Neuronal stem cell (in vitro differentiated cells): Measurements from ENCODE around the gene PRAMEF7. TPM values are rescaled to one million over a fixed set of nuclear protein-coding genes. Genes with fewer than 3 reads are reported as not detected.
"Not testable (repeated sequence)": the region's sequence is repeated elsewhere in the genome, so short reads cannot be mapped to it uniquely, and the experiment has no call there.

ENCODE experiments used
- DNase-seq: peaks from one replicate; pipeline ENCODE4 v3.0.0-alpha.2; 2013; ENCODE audit warnings: low spot score
- H2AFZ ChIP-seq: one replicate; pipeline ENCODE4 v1.6.1; 2013; ENCODE audit warnings: mild to moderate bottlenecking, low read length, inconsistent platforms
- H2AK5ac ChIP-seq: 2 replicates; pipeline ENCODE4 v1.6.1; 2013; ENCODE audit warnings: low read depth, mild to moderate bottlenecking, inconsistent platforms, low read length, moderate library complexity, mixed read lengths
- H2BK120ac ChIP-seq: 2 replicates; pipeline ENCODE4 v1.6.1; 2013; ENCODE audit warnings: low read depth, mild to moderate bottlenecking, inconsistent platforms, low read length, moderate library complexity, mixed read lengths
- H2BK12ac ChIP-seq: one replicate; pipeline ENCODE4 v1.6.1; 2013; ENCODE audit warnings: low read length, inconsistent platforms
- H2BK15ac ChIP-seq: 2 replicates; pipeline ENCODE4 v1.6.1; 2013; ENCODE audit warnings: mild to moderate bottlenecking, low read length, inconsistent platforms, mixed read lengths
- H2BK5ac ChIP-seq: one replicate; pipeline ENCODE4 v1.6.1; 2013; ENCODE audit warnings: inconsistent platforms, mild to moderate bottlenecking, low read length, moderate library complexity
- H3K14ac ChIP-seq: one replicate; pipeline ENCODE4 v1.6.1; 2013; ENCODE audit warnings: low read length, inconsistent platforms
- H3K18ac ChIP-seq: 2 replicates; pipeline ENCODE4 v1.6.1; 2013; ENCODE audit warnings: low read length, inconsistent platforms
- H3K23ac ChIP-seq: 2 replicates; pipeline ENCODE4 v1.6.1; 2013; ENCODE audit warnings: low read depth, mild to moderate bottlenecking, mixed read lengths, low read length, inconsistent platforms; ENCODE audit not compliant: poor library complexity
- H3K27ac ChIP-seq: replicated peaks from 3 replicates; pipeline ENCODE4 v1.5.1; 2013; ENCODE audit warnings: low read length, inconsistent platforms
- H3K27me3 ChIP-seq, 3 experiments: 2 replicates each; pipeline ENCODE4 v1.6.1; 2013; ENCODE audit warnings: low read length in 3 of 3, mild to moderate bottlenecking in 2 of 3, inconsistent platforms in 1 of 3, low read depth in 1 of 3, mixed read lengths in 1 of 3, moderate library complexity in 1 of 3; ENCODE audit not compliant: control insufficient read depth in 3 of 3, insufficient read depth in 3 of 3
- H3K36me3 ChIP-seq, 2 donors: replicated peaks in 1 of 2; 2 replicates each; pipeline ENCODE4 v1.6.1; 2013; ENCODE audit warnings: low read length in 2 of 2; ENCODE audit not compliant: control insufficient read depth in 2 of 2, insufficient read depth in 2 of 2
- H3K4ac ChIP-seq: 2 replicates; pipeline ENCODE4 v1.6.1; 2013; ENCODE audit warnings: inconsistent platforms, mild to moderate bottlenecking, low read length, moderate library complexity
- H3K4me1 ChIP-seq, 2 donors: 1 replicate in 1 of 2; 2 replicates in 1 of 2; pipeline ENCODE4 v1.6.1; 2013; ENCODE audit warnings: low read length in 2 of 2, low read depth in 1 of 2; ENCODE audit not compliant: control insufficient read depth in 2 of 2, insufficient read depth in 1 of 2
- H3K4me2 ChIP-seq: one replicate; pipeline ENCODE4 v1.6.1; 2013; ENCODE audit warnings: mild to moderate bottlenecking, low read length, inconsistent platforms; ENCODE audit not compliant: insufficient read depth, poor library complexity, severe bottlenecking
- H3K4me3 ChIP-seq, 2 donors: 2 replicates each; pipeline ENCODE4 v1.5.1; 2013; ENCODE audit warnings: low read length in 2 of 2, mild to moderate bottlenecking in 2 of 2, inconsistent platforms in 1 of 2, moderate library complexity in 1 of 2
- H3K79me1 ChIP-seq: one replicate; pipeline ENCODE4 v1.6.1; 2013; ENCODE audit warnings: low read depth, mild to moderate bottlenecking, inconsistent platforms, low read length, moderate library complexity
- H3K9ac ChIP-seq: one replicate; pipeline ENCODE4 v1.6.1; 2013; ENCODE audit warnings: mild to moderate bottlenecking, low read depth, low read length, inconsistent platforms; ENCODE audit not compliant: poor library complexity
- H3K9me3 ChIP-seq, 2 donors: replicated peaks in 1 of 2; 2 replicates each; pipeline versions ENCODE3 to v1.6.1; 2013; ENCODE audit warnings: low read length in 2 of 2, mild to moderate bottlenecking in 2 of 2, inconsistent platforms in 1 of 2, low read depth in 1 of 2, mixed read lengths in 1 of 2, moderate library complexity in 1 of 2; ENCODE audit not compliant: control insufficient read depth in 2 of 2, insufficient read depth in 1 of 2
- H4K8ac ChIP-seq: one replicate; pipeline ENCODE4 v1.6.1; 2013; ENCODE audit warnings: low read depth, mild to moderate bottlenecking, inconsistent platforms, low read length, moderate library complexity
- H4K91ac ChIP-seq: one replicate; pipeline ENCODE4 v1.6.1; 2013; ENCODE audit warnings: low read length, low read depth, mild to moderate bottlenecking, inconsistent platforms; ENCODE audit not compliant: poor library complexity
- WGBS, 2 donors: extraction: QIAGEN DNeasy Blood & Tissue Kit; methylation state at CpG; one replicate each; pipeline ENCODE4 v1.1.7; 2013; ENCODE audit warnings: missing lambda C conversion rate in 2 of 2, mixed read lengths in 1 of 2; ENCODE audit not compliant: insufficient read length in 2 of 2, insufficient replicate concordance in 1 of 2; ENCODE audit errors: extremely low coverage in 2 of 2; 5-methylcytosine and 5-hydroxymethylcytosine counted together
- polyA plus RNA-seq, 2 experiments: library from polyadenylated mRNA; stranded (reverse); fragments of 200-250 nt; gene quantifications; one replicate each; pipeline ENCODE4 v1.2.3, GENCODE V29; 2013

PRAMEF7 gene
- polyA plus RNA-seq (2013, experiment 1 of 2) = not detected
- not detected for polyA plus RNA-seq (2013, experiment 2 of 2)

- not testable (repeated sequence) for H4K8ac ChIP-seq, H3K27me3 ChIP-seq, H2BK120ac ChIP-seq, H3K18ac ChIP-seq, H2BK12ac ChIP-seq, H3K9me3 ChIP-seq, H3K4ac ChIP-seq, H3K14ac ChIP-seq, H3K23ac ChIP-seq, H2BK15ac ChIP-seq, H2AK5ac ChIP-seq, H3K4me2 ChIP-seq, H2BK5ac ChIP-seq, H3K9ac ChIP-seq, H3K36me3 ChIP-seq, DNase-seq, H3K27ac ChIP-seq, H2AFZ ChIP-seq, H4K91ac ChIP-seq, H3K4me1 ChIP-seq, H3K79me1 ChIP-seq, H3K4me3 ChIP-seq
- WGBS, 2 donors = no CpG with 5 or more reads among the region's 1 CpG
These were observed at the start of gene PRAMEF7 for GRCh38 chr1:12916310-12916709. Gene PRAMEF7 (plus strand): TSS chr1:12916610. CDS start chr1:12917693, 1,083 bp downstream.

DNA sequence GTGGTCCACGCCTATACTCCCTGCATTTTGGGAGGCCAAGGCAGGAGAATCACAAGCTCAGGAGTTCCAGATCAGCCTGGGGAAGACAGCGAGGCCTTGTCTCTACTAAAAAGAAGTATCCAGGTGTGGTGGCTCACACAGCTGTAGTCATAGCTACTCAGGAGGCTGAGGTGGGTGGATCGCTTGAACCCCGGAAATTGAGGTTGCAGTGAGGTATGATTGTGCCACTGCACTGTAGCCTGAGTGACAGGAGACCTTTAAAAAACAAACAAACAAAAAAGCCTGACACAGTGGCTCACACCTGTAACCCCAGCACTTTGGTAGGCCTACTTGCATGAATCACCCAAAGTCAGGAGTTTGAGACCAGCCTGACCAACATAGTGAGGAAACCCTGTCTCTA, 38.0 kb upstream of the PRAMEF7 start:
- H2BK120ac ChIP-seq, H3K4me3 ChIP-seq, H3K4ac ChIP-seq, H3K4me2 ChIP-seq, H2BK5ac ChIP-seq, H3K23ac ChIP-seq, H3K14ac ChIP-seq, H3K27ac ChIP-seq, H3K9ac ChIP-seq, H3K18ac ChIP-seq, H3K36me3 ChIP-seq, H2BK12ac ChIP-seq, H2AFZ ChIP-seq, H2BK15ac ChIP-seq, H4K91ac ChIP-seq, H2AK5ac ChIP-seq, H3K4me1 ChIP-seq, H3K9me3 ChIP-seq, H3K79me1 ChIP-seq, DNase-seq, H3K27me3 ChIP-seq, H4K8ac ChIP-seq: not testable (repeated sequence)
- WGBS, 2 donors = no CpG with 5 or more reads among the region's 4 CpGs

GRCh38 chr1:12886101-12886500, 30.3 kb upstream of the PRAMEF7 start, which contains the start of gene PRAMEF4:
Gene PRAMEF4 (minus strand): TSS chr1:12886201. CDS start chr1:12883394, 2,807 bp downstream.
- not testable (repeated sequence) for H2BK120ac ChIP-seq, H2BK15ac ChIP-seq, H2AK5ac ChIP-seq, H2BK5ac ChIP-seq, H2BK12ac ChIP-seq, H3K23ac ChIP-seq, H3K14ac ChIP-seq, H3K4ac ChIP-seq, H3K18ac ChIP-seq, H3K4me3 ChIP-seq, H4K8ac ChIP-seq, H3K4me1 ChIP-seq, H3K27me3 ChIP-seq, H2AFZ ChIP-seq, H3K27ac ChIP-seq, H3K36me3 ChIP-seq, H3K9me3 ChIP-seq, H4K91ac ChIP-seq, DNase-seq, H3K79me1 ChIP-seq, H3K4me2 ChIP-seq, H3K9ac ChIP-seq
- no CpG with 5 or more reads among the region's 3 CpGs for WGBS, 2 donors

DNA sequence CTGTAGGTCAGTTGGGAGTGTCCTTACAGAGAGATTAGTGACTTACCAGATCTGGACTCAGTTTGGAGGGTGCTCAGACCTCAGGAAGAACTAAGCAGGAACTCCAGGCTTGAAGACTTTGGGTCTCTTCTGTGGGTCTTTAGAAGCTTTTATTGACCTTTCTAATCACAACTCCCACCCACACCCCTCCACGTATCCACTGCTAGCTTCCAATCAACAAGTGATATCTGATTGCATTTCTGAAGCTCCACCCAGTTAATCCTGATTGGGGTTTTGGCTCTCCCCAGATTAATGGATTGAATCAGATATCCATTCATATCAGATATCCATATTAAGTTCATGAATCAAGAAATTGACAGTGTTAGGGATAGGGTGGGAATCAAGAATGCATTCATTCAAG, 18.2 kb upstream of the PRAMEF7 start, which contains the start of gene PRAMEF10:
PRAMEF10 (minus strand) TSS at position 101 of the 400 bp plus-strand sequence. CDS start 2,423 bp downstream, outside the sequence.
- not testable (repeated sequence) for H2AFZ ChIP-seq, H3K27ac ChIP-seq, H2AK5ac ChIP-seq, H3K4me1 ChIP-seq, H2BK120ac ChIP-seq, H2BK12ac ChIP-seq, H3K9me3 ChIP-seq, H2BK5ac ChIP-seq, H3K79me1 ChIP-seq, H3K18ac ChIP-seq, H3K14ac ChIP-seq, H3K23ac ChIP-seq, DNase-seq, H3K4me2 ChIP-seq, H3K36me3 ChIP-seq, H4K91ac ChIP-seq, H2BK15ac ChIP-seq, H3K4me3 ChIP-seq, H3K9ac ChIP-seq, H4K8ac ChIP-seq, H3K27me3 ChIP-seq, H3K4ac ChIP-seq
- WGBS, 2 donors = no CpG with 5 or more reads among the region's 1 CpG
